Measurements from ENCODE around the gene ZNF248. TPM values are rescaled to one million over a fixed set of nuclear protein-coding genes. Genes with fewer than 3 reads are reported as not detected.

ZNF248 gene
- total RNA-seq, 1 experiment from 2014 or later: 15.1 TPM

GRCh38 chr10:37821237-37821636 lies 36.2 kb downstream of the ZNF248 start:
- no peaks in the 10 kb centered on the region for H3K9me3 ChIP-seq (ENCODE audit: insufficient read depth, low read depth)
- no TSS peak for BruUV-seq (replicated peaks)
- no peaks in the 10 kb centered on the region for H3K36me3 ChIP-seq (ENCODE audit: low read depth)
- H3F3A ChIP-seq (ENCODE audit: insufficient read depth, low read depth): no peaks in the 10 kb centered on the region
- H3K4me2 ChIP-seq: no peak overlapping the region
- no peak overlapping the region for H3K27ac ChIP-seq
- H3K27me3 ChIP-seq (ENCODE audit: insufficient read depth, low read depth): no peaks in the 10 kb centered on the region
- ChIA-PET CTCF (no interaction called here), POLR2A (ENCODE audit: unreplicated experiment) (no interaction called here)
- no peaks in the 10 kb centered on the region for H3K4me1 ChIP-seq (replicated peaks; ENCODE audit: insufficient read depth)
- DNase-seq: no peak
- no peaks in the 10 kb centered on the region for H4K20me1 ChIP-seq (ENCODE audit: insufficient read depth)
- H3K9me2 ChIP-seq (ENCODE audit: insufficient read depth): no peaks in the 10 kb centered on the region
- no peak overlapping the region for H3K4me3 ChIP-seq
- TF ChIP-seq, protein P1, sequence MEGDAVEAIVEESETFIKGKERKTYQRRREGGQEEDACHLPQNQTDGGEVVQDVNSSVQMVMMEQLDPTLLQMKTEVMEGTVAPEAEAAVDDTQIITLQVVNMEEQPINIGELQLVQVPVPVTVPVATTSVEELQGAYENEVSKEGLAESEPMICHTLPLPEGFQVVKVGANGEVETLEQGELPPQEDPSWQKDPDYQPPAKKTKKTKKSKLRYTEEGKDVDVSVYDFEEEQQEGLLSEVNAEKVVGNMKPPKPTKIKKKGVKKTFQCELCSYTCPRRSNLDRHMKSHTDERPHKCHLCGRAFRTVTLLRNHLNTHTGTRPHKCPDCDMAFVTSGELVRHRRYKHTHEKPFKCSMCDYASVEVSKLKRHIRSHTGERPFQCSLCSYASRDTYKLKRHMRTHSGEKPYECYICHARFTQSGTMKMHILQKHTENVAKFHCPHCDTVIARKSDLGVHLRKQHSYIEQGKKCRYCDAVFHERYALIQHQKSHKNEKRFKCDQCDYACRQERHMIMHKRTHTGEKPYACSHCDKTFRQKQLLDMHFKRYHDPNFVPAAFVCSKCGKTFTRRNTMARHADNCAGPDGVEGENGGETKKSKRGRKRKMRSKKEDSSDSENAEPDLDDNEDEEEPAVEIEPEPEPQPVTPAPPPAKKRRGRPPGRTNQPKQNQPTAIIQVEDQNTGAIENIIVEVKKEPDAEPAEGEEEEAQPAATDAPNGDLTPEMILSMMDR (conservative IDR thresholded peaks at IDR 0.05): no peak
- TF ChIP-seq EZH2 (IDR thresholded peaks at IDR 0.05; ENCODE audit: low read depth): no peak
- no peaks in the 10 kb centered on the region for H3K79me2 ChIP-seq (ENCODE audit: low read depth)
- H2AFZ ChIP-seq: no peak overlapping the region
- intact Hi-C loops (cut with micrococcal nuclease; ENCODE audit: unreplicated experiment): no loop called here

DNA sequence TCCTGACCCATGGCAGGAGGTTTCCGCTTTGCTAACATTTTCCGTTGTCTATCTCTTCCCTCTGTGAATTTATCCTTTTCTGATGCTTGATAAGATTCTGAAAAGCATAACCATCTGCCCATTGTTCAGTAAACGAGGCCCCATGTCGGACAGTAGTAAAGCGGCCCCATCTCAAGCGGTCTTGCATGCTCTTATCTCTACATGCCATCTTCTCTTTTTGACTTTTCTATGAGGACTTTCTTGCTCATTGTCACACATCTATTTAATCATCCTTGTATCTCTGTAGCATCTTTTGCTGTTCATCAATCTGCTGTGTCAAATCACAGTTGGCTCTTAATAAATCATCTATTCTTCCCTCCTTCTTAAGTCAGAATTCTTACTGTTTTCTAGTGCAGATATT lies 37.6 kb downstream of the ZNF248 start:
- no peak overlapping the region for H3K4me2 ChIP-seq
- no peaks in the 10 kb centered on the region for H3K27me3 ChIP-seq (ENCODE audit: insufficient read depth, low read depth)
- BruUV-seq (replicated peaks): no TSS peak
- H3F3A ChIP-seq (ENCODE audit: insufficient read depth, low read depth): no peaks in the 10 kb centered on the region
- no peaks in the 10 kb centered on the region for H3K36me3 ChIP-seq (ENCODE audit: low read depth)
- intact Hi-C loops (cut with micrococcal nuclease; ENCODE audit: unreplicated experiment): no loop called here
- no peak overlapping the region for H3K27ac ChIP-seq
- H2AFZ ChIP-seq: no peak overlapping the region
- CTCF ChIA-PET: no interaction called here
- H3K79me2 ChIP-seq (ENCODE audit: low read depth): no peaks in the 10 kb centered on the region
- H3K9me3 ChIP-seq (ENCODE audit: insufficient read depth, low read depth): no peaks in the 10 kb centered on the region
- POLR2A ChIA-PET (ENCODE audit: unreplicated experiment): no interaction called here
- DNase-seq: no peak
- TF ChIP-seq, protein P1 (conservative IDR thresholded peaks at IDR 0.05): no peak
- H4K20me1 ChIP-seq (ENCODE audit: insufficient read depth): no peaks in the 10 kb centered on the region
- H3K9me2 ChIP-seq (ENCODE audit: insufficient read depth): no peaks in the 10 kb centered on the region
- no peak overlapping the region for H3K4me3 ChIP-seq
- no peaks in the 10 kb centered on the region for H3K4me1 ChIP-seq (replicated peaks; ENCODE audit: insufficient read depth)

DNA sequence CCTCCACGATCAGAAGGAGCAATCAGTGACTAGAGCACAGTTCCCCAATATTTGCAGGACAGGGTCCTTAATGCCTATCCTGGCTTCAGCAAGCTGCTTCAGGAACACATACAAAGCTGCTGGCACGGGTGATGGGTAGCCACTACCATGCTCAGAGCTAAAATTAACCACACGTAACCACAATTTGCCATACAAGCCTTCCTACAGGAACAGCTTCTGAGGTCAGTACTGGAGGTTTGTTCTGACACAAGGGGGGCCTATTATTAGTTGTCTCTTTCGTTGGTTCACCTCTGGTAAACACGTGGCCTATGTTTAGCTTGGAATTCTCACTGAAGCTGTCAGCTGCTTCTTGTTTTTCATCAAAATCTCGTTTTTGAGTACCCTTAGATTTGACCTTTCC lies 41.1 kb downstream of the ZNF248 start:
- Histone ChIP-seq H3K79me2 (ENCODE audit: low read depth) (no peaks in the 10 kb centered on the region), H3K4me1 (replicated peaks; ENCODE audit: insufficient read depth) (no peaks in the 10 kb centered on the region), H2AFZ (no peak overlapping the region), H3K9me2 (ENCODE audit: insufficient read depth) (no peaks in the 10 kb centered on the region), H3K36me3 (ENCODE audit: low read depth) (no peaks in the 10 kb centered on the region), H3K27me3 (ENCODE audit: insufficient read depth, low read depth) (no peaks in the 10 kb centered on the region), H3K27ac (no peak overlapping the region), H3K4me2 (no peak overlapping the region), H4K20me1 (ENCODE audit: insufficient read depth) (no peaks in the 10 kb centered on the region), H3F3A (ENCODE audit: insufficient read depth, low read depth) (no peaks in the 10 kb centered on the region), H3K4me3 (no peak overlapping the region), H3K9me3 (ENCODE audit: insufficient read depth, low read depth) (no peaks in the 10 kb centered on the region)
- intact Hi-C loops (cut with micrococcal nuclease; ENCODE audit: unreplicated experiment): no loop called here
- POLR2A ChIA-PET (ENCODE audit: unreplicated experiment): no interaction called here
- no peak for DNase-seq
- no peak for TF ChIP-seq EZH2 (IDR thresholded peaks at IDR 0.05; ENCODE audit: low read depth)
- CTCF ChIA-PET: no interaction called here
- no TSS peak for BruUV-seq (replicated peaks)

DNA sequence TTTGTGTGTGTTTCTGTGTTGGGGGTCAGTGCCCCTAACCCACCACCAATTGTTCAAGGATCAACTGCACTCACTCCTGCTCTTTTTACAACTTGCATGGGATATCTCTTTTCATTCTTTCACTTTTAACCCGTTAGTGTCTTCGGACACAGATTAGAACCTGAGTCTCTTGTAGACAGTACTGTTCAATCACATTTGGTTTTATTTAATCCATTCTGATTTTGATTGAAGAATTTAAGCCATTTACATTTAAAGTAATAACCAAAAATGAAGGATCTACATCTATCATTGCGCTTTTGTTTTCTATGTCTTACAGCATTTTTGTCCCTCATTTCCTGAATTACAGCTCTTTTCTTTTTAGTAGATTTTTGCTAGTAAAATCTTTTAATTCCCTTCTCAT lies 43.6 kb downstream of the ZNF248 start:
- Histone ChIP-seq H3K9me2 (ENCODE audit: insufficient read depth) (no peaks in the 10 kb centered on the region), H2AFZ (no peak overlapping the region), H4K20me1 (ENCODE audit: insufficient read depth) (no peaks in the 10 kb centered on the region), H3K4me3 (no peak overlapping the region), H3K4me2 (no peak overlapping the region), H3K27me3 (ENCODE audit: insufficient read depth, low read depth) (no peaks in the 10 kb centered on the region), H3K9me3 (ENCODE audit: insufficient read depth, low read depth) (no peaks in the 10 kb centered on the region), H3K27ac (no peak overlapping the region), H3K79me2 (ENCODE audit: low read depth) (no peaks in the 10 kb centered on the region), H3F3A (ENCODE audit: insufficient read depth, low read depth) (no peaks in the 10 kb centered on the region), H3K4me1 (replicated peaks; ENCODE audit: insufficient read depth) (no peaks in the 10 kb centered on the region), H3K36me3 (ENCODE audit: low read depth) (no peaks in the 10 kb centered on the region)
- intact Hi-C loops (cut with micrococcal nuclease; ENCODE audit: unreplicated experiment): no loop called here
- no peak for DNase-seq
- POLR2A ChIA-PET (ENCODE audit: unreplicated experiment): no interaction called here
- CTCF ChIA-PET: no interaction called here
- TF ChIP-seq EZH2 (IDR thresholded peaks at IDR 0.05; ENCODE audit: low read depth): no peak
- TF ChIP-seq, protein P1 (conservative IDR thresholded peaks at IDR 0.05): no peak
- BruUV-seq (replicated peaks): no TSS peak

Data from PC-9 (cell line).